ENCODE results near the gene CMSS1.

Gene CMSS1

GRCh38 chr3:99965077-99965476, 147.4 kb downstream of the CMSS1 start:
- Histone ChIP-seq H3K9me3 (ENCODE audit: control insufficient read depth, low read length) (no peaks in the 10 kb centered on the region), H3K27me3 (ENCODE audit: control insufficient read depth, insufficient read depth, low read length) (no peaks in the 10 kb centered on the region), H3K9ac (ENCODE audit: low read length) (no peak overlapping the region), H3K4me1 (ENCODE audit: control insufficient read depth, insufficient read depth, low read length) (peaks cover 43% of the 10 kb centered on the region), H3K4me3 (ENCODE audit: low read length) (no peak overlapping the region), H3K36me3 (ENCODE audit: control insufficient read depth, insufficient read depth, low read length) (no peaks in the 10 kb centered on the region)

DNA sequence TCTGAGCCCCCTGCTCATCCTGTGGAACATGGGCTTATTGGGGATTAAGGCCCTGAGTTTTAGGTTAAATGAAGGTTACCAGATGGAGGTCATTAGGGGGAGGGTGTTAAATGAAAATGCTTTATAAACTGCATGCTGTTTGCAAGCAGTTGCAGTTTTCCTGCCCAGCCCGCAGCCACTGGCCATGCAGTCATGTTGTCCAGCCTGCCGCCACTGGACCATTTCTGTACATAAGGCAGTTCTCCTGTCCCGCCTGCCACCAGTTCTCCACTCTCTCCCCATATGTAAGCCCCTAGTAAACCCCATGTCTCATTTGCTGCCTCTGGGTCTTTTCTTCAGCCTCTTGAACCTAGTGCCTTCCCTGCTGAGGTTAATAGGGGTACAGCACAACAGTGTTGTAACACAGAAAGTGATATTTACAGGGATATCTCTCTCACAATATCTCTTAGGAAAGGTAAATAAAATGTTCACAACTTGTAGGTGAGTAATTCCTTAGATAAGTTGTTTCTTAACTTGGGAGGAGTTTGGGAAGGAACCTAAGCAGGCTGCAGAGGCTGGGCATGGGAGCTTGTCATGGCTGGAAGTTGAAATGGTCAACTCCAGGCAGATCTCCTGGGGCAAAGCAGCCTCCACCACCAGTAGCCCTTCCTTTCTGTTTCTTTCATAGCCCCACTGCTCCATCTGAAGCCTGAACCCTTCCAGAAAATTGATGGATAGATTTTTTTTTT, 148.2 kb downstream of the CMSS1 start:
- H3K4me1 ChIP-seq (ENCODE audit: control insufficient read depth, insufficient read depth, low read length), result peaks cover 36% of the 10 kb centered on the region
- H3K27me3 ChIP-seq (ENCODE audit: control insufficient read depth, insufficient read depth, low read length), result no peaks in the 10 kb centered on the region
- no peaks in the 10 kb centered on the region for H3K36me3 ChIP-seq (ENCODE audit: control insufficient read depth, insufficient read depth, low read length)
- H3K9me3 ChIP-seq (ENCODE audit: control insufficient read depth, low read length), result no peaks in the 10 kb centered on the region
- no peak overlapping the region for H3K4me3 ChIP-seq (ENCODE audit: low read length)
- peak overlapping the region; percentile 53 for H3K9ac ChIP-seq (ENCODE audit: low read length)

GRCh38 chr3:99966662-99967416, 149.2 kb downstream of the CMSS1 start:
- Histone ChIP-seq H3K9me3 (ENCODE audit: control insufficient read depth, low read length) (no peaks in the 10 kb centered on the region), H3K4me3 (ENCODE audit: low read length) (no peak overlapping the region), H3K4me1 (ENCODE audit: control insufficient read depth, insufficient read depth, low read length) (peaks cover 33% of the 10 kb centered on the region), H3K27me3 (ENCODE audit: control insufficient read depth, insufficient read depth, low read length) (no peaks in the 10 kb centered on the region), H3K9ac (ENCODE audit: low read length) (peak overlapping the region; percentile 53), H3K36me3 (ENCODE audit: control insufficient read depth, insufficient read depth, low read length) (no peaks in the 10 kb centered on the region)

- no peaks in the 10 kb centered on the region for H3K27me3 ChIP-seq (ENCODE audit: control insufficient read depth, insufficient read depth, low read length)
- no peak overlapping the region for H3K4me3 ChIP-seq (ENCODE audit: low read length)
Observed at GRCh38 chr3:99967796-99968195, 150.1 kb downstream of the CMSS1 start.

GRCh38 chr3:99969136-99969535, 151.5 kb downstream of the CMSS1 start:
- H3K9ac ChIP-seq (ENCODE audit: low read length), result no peak overlapping the region
- H3K27me3 ChIP-seq (ENCODE audit: control insufficient read depth, insufficient read depth, low read length), result no peaks in the 10 kb centered on the region
- H3K9me3 ChIP-seq (ENCODE audit: control insufficient read depth, low read length), result no peaks in the 10 kb centered on the region
- H3K4me3 ChIP-seq (ENCODE audit: low read length), result no peak overlapping the region
- no peaks in the 10 kb centered on the region for H3K36me3 ChIP-seq (ENCODE audit: control insufficient read depth, insufficient read depth, low read length)
- H3K4me1 ChIP-seq (ENCODE audit: control insufficient read depth, insufficient read depth, low read length), result peaks cover 35% of the 10 kb centered on the region

More at GRCh38 chr3:99967796-99968195, 150.1 kb downstream of the CMSS1 start:
- H3K4me1 ChIP-seq (ENCODE audit: control insufficient read depth, insufficient read depth, low read length), result peaks cover 33% of the 10 kb centered on the region
- H3K36me3 ChIP-seq (ENCODE audit: control insufficient read depth, insufficient read depth, low read length), result no peaks in the 10 kb centered on the region
- no peak overlapping the region for H3K9ac ChIP-seq (ENCODE audit: low read length)
- no peaks in the 10 kb centered on the region for H3K9me3 ChIP-seq (ENCODE audit: control insufficient read depth, low read length)

- Histone ChIP-seq H3K9me3 (ENCODE audit: control insufficient read depth, low read length) (no peaks in the 10 kb centered on the region), H3K4me3 (ENCODE audit: low read length) (no peak overlapping the region), H3K4me1 (ENCODE audit: control insufficient read depth, insufficient read depth, low read length) (peaks cover 34% of the 10 kb centered on the region)
Observed at GRCh38 chr3:99970198-99970597, 152.5 kb downstream of the CMSS1 start.

GRCh38 chr3:99971761-99972160, 154.1 kb downstream of the CMSS1 start:
- Histone ChIP-seq H3K4me1 (ENCODE audit: control insufficient read depth, insufficient read depth, low read length) (peaks cover 19% of the 10 kb centered on the region), H3K9ac (ENCODE audit: low read length) (no peak overlapping the region), H3K4me3 (ENCODE audit: low read length) (no peak overlapping the region), H3K27me3 (ENCODE audit: control insufficient read depth, insufficient read depth, low read length) (no peaks in the 10 kb centered on the region), H3K9me3 (ENCODE audit: control insufficient read depth, low read length) (no peaks in the 10 kb centered on the region), H3K36me3 (ENCODE audit: control insufficient read depth, insufficient read depth, low read length) (no peaks in the 10 kb centered on the region)

More at GRCh38 chr3:99970198-99970597, 152.5 kb downstream of the CMSS1 start:
- Histone ChIP-seq H3K27me3 (ENCODE audit: control insufficient read depth, insufficient read depth, low read length) (no peaks in the 10 kb centered on the region), H3K9ac (ENCODE audit: low read length) (no peak overlapping the region), H3K36me3 (ENCODE audit: control insufficient read depth, insufficient read depth, low read length) (no peaks in the 10 kb centered on the region)

DNA sequence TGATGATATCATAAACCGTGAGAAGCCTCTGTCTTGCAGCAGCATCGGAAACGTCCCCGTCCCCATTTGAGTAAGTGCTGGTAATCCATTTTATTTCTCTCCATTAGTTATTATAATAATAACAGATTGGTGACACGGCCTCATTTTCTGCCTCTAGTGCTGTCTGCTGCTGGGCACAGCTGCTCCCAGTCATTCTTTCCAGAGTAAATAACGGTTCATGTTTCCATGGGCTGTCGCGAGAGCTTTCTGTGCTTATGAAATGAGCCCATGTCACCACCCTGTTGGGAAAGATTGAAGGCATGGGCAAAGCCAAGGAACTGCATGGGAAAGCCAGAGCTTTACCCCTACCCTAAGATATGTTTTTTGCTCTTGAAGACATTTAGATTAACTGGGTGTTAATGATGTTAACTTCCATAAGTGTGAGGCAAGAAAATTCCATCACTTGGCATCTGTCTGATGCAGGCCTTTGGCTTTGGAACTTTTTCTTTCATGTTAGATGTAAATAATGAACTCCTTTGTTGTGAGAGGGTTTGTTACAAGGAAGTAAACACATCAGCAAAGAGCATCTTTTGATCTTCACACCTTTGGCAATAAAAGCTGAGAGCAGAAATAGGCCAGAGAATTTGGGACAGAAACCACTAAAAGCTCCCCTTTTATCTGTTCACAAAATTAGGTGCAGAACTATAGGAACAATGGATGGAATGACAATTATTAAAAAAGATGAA, 154.9 kb downstream of the CMSS1 start:
- peaks cover 12% of the 10 kb centered on the region for H3K4me1 ChIP-seq (ENCODE audit: control insufficient read depth, insufficient read depth, low read length)
- no peaks in the 10 kb centered on the region for H3K27me3 ChIP-seq (ENCODE audit: control insufficient read depth, insufficient read depth, low read length)
- H3K36me3 ChIP-seq (ENCODE audit: control insufficient read depth, insufficient read depth, low read length), result no peaks in the 10 kb centered on the region
- no peak overlapping the region for H3K9ac ChIP-seq (ENCODE audit: low read length)
- H3K9me3 ChIP-seq (ENCODE audit: control insufficient read depth, low read length), result no peaks in the 10 kb centered on the region
- no peak overlapping the region for H3K4me3 ChIP-seq (ENCODE audit: low read length)

DNA sequence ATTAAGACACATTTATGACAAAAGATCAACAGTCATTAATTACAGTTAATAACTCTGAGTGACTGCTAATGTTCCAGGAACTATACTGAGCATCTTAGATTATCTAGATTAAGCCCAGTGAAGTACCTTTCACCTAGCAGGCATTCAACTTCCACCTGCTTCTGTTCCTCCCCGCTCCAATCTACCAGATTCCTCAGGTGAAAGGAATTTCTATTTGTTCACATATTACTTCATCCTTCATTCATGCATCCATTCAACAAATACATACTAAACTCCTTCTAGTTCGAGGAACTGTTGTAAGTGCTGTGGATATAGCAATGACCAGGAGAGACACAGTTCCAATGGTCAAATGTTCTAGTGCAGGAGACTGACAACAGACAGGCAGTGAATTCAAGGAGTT, 157.3 kb downstream of the CMSS1 start:
- no peak overlapping the region for H3K4me3 ChIP-seq (ENCODE audit: low read length)
- no peaks in the 10 kb centered on the region for H3K9me3 ChIP-seq (ENCODE audit: control insufficient read depth, low read length)
- peaks cover 12% of the 10 kb centered on the region for H3K4me1 ChIP-seq (ENCODE audit: control insufficient read depth, insufficient read depth, low read length)
- no peaks in the 10 kb centered on the region for H3K36me3 ChIP-seq (ENCODE audit: control insufficient read depth, insufficient read depth, low read length)
- no peaks in the 10 kb centered on the region for H3K27me3 ChIP-seq (ENCODE audit: control insufficient read depth, insufficient read depth, low read length)
- H3K9ac ChIP-seq (ENCODE audit: low read length), result no peak overlapping the region

GRCh38 chr3:99976584-99976983, 158.9 kb downstream of the CMSS1 start:
- peaks cover 12% of the 10 kb centered on the region for H3K4me1 ChIP-seq (ENCODE audit: control insufficient read depth, insufficient read depth, low read length)

DNA sequence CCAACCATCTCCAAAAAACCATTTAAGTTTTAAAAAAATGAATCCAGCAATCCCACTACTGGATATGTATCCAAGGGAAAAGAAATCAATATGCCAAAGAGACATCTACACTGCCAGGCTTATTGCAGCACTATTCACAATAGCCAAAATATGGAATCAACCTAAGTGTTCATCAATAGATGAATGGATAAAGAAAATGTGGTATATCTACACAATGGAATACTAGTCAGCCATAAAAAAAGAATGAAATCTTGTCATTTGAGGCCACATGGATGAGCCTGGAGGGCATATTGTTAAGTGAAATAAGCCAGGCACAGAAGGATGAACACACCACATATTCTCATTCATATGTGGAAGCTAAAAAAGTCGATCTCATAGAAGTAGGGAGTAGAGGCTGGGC, 160.6 kb downstream of the CMSS1 start:
- no peaks in the 10 kb centered on the region for H3K9me3 ChIP-seq (ENCODE audit: control insufficient read depth, low read length)
- H3K36me3 ChIP-seq (ENCODE audit: control insufficient read depth, insufficient read depth, low read length), result no peaks in the 10 kb centered on the region
- H3K9ac ChIP-seq (ENCODE audit: low read length), result no peak overlapping the region
- H3K4me3 ChIP-seq (ENCODE audit: low read length), result no peak overlapping the region
- H3K4me1 ChIP-seq (ENCODE audit: control insufficient read depth, insufficient read depth, low read length), result peaks cover 12% of the 10 kb centered on the region
- no peaks in the 10 kb centered on the region for H3K27me3 ChIP-seq (ENCODE audit: control insufficient read depth, insufficient read depth, low read length)

More at GRCh38 chr3:99976584-99976983, 158.9 kb downstream of the CMSS1 start:
- Histone ChIP-seq H3K4me3 (ENCODE audit: low read length) (no peak overlapping the region), H3K27me3 (ENCODE audit: control insufficient read depth, insufficient read depth, low read length) (no peaks in the 10 kb centered on the region), H3K36me3 (ENCODE audit: control insufficient read depth, insufficient read depth, low read length) (no peaks in the 10 kb centered on the region), H3K9ac (ENCODE audit: low read length) (no peak overlapping the region), H3K9me3 (ENCODE audit: control insufficient read depth, low read length) (no peaks in the 10 kb centered on the region)

DNA sequence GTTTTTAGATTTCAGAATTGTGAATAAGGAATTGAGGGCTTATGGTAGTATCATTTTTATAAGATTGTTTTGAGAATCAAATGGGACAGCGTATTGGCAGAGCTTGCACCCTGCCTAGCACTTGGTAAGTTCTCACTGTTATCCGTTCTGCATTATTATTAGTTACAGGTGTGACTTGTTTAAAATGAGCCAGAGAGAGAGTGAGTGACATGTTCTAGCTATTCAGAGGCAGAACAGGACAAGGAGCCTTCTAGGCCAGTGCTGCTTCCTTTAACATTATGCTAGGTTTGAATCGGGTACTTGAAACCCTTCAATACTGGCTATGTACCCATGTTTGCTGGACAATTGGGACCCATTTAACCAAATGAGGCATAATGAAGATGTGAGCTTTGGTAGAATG, 162.9 kb downstream of the CMSS1 start:
- no peaks in the 10 kb centered on the region for H3K4me1 ChIP-seq (ENCODE audit: control insufficient read depth, insufficient read depth, low read length)
- H3K9ac ChIP-seq (ENCODE audit: low read length), result no peak overlapping the region
- H3K27me3 ChIP-seq (ENCODE audit: control insufficient read depth, insufficient read depth, low read length), result no peaks in the 10 kb centered on the region
- H3K9me3 ChIP-seq (ENCODE audit: control insufficient read depth, low read length), result no peaks in the 10 kb centered on the region
- no peaks in the 10 kb centered on the region for H3K36me3 ChIP-seq (ENCODE audit: control insufficient read depth, insufficient read depth, low read length)
- H3K4me3 ChIP-seq (ENCODE audit: low read length), result no peak overlapping the region
